Measurements from ENCODE around the gene GATB.

GATB gene

DNA sequence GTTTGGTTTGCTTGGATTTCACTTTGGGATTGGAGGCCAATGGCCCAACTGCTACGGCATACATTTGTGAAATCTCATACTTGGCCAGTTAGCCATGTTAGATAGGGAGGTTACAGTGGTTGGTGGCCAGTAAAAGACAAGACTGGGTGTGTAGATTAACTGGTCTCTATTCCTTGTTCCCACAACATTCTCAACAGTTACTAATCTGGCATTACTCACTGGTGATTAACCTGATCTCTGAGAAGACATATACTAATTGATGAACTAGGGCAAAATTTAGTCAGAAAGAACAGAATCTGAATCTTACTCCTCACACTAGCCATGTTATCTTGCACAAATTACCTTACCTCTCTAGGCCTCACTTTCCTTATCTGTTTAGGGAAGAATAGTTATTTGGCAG is 33.4 kb downstream of the GATB start:
- DNase-seq (ENCODE audit: low spot score in 2 of 2) (no peak), ATAC-seq (no peak)
- H3K36me3 Mint-ChIP-seq, result no peaks in the 10 kb centered on the region
- H3K4me1 Mint-ChIP-seq, result peaks cover 18% of the 10 kb centered on the region
- no peak overlapping the region for H3K4me3 Mint-ChIP-seq
- no peak overlapping the region for H3K27ac Mint-ChIP-seq
- H3K9me3 Mint-ChIP-seq, result no peaks in the 10 kb centered on the region

DNA sequence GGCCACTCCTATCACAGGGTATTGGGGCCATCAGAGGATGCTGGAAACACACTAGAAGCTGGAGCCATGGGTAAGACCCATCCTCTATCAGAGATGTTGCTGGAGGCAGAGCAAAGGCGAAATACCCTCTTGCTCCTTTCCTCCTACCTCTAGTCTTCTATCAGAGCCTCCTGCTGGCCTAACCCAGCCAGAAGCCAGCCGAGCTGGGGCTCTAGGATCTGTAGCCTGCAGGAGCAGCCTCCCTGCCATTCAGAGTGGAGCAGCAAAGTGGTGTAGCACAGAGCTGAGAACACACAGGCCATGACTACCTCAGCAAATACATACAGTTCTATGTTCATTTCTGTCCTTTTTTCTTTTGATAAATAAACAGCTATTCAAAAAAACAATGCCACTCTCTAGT is 35.7 kb downstream of the GATB start:
- no peaks in the 10 kb centered on the region for H3K9me3 Mint-ChIP-seq
- H3K36me3 Mint-ChIP-seq, result no peaks in the 10 kb centered on the region
- no peak overlapping the region for H3K4me3 Mint-ChIP-seq
- DNase-seq (ENCODE audit: low spot score in 2 of 2) (no peak), ATAC-seq (no peak)
- H3K27ac Mint-ChIP-seq, result no peak overlapping the region
- H3K4me1 Mint-ChIP-seq, result peaks cover 10% of the 10 kb centered on the region

DNA sequence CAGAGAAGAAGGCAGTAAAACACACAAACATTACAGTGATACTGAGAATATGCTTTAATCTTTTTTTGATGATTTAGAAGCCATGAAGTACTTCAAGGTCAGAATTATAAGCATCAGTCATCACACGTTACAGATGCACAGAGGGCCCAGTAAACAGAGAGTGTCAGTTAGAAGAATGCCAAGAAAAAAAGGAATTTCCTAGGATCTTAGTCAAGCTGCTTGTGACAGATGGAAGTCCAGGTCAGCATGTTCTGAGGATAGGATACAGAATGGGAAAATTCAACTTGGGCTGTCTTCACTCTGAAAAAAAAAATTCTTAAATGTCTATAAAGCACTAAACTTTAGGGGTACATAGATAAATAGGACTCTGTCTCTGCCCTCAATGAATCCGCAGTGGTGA is 38.9 kb downstream of the GATB start:
- Mint-ChIP-seq H3K9me3 (no peaks in the 10 kb centered on the region), H3K27ac (no peak overlapping the region), H3K4me1 (peaks cover 5% of the 10 kb centered on the region), H3K4me3 (no peak overlapping the region), H3K36me3 (no peaks in the 10 kb centered on the region)
- no peak for ATAC-seq
- DNase-seq (ENCODE audit: low spot score in 2 of 2), result no peak

DNA sequence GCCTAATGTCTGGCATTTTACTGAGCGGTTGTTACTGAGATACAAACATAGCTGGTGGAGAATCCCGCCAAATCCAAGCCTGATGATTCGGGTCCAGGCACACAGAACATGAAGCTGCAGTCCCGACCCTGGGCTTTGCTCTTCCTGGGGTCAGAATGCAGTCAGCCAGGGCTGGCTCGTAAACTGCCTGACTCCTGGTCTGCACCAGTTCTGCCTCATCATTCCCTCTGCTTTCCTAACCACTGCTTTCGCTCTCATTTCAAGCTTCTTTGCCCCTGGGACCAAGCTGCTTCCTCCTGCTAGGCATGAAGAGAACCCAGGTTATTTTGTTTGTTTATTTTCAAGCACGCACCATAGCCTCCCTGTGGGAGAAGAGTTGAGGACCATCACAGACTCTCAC is 39.3 kb downstream of the GATB start:
- peaks cover 5% of the 10 kb centered on the region for H3K4me1 Mint-ChIP-seq
- ATAC-seq, result no peak

DNA sequence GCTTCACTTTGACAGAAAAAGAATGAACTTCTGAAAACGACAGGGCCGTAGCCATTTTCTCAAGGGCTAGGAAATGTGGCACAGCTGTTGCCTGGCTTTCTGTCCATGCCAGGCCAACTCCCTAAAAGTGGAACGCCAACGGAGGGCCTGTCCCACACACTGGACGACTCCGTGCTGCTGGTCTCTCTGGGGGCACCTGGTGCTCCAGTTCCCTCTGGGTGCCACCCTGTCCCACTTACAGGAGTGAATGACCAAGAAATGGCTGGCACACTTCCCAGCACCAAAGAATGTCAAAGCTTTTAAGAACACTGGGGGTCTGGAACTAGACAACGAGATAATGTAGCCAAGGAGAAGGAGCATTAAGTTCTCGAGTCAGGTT is 40.9 kb downstream of the GATB start:
- Mint-ChIP-seq H3K4me3 (no peak overlapping the region), H3K9me3 (no peaks in the 10 kb centered on the region), H3K4me1 (peaks cover 5% of the 10 kb centered on the region), H3K36me3 (no peaks in the 10 kb centered on the region), H3K27ac (no peak overlapping the region)
- DNase-seq (ENCODE audit: low spot score in 2 of 2) (no peak), ATAC-seq (no peak)

More for the DNA sequence above, 39.3 kb downstream of the GATB start:
- Mint-ChIP-seq H3K4me3 (no peak overlapping the region), H3K9me3 (no peaks in the 10 kb centered on the region), H3K27ac (no peak overlapping the region), H3K36me3 (no peaks in the 10 kb centered on the region)
- no peak for DNase-seq (ENCODE audit: low spot score in 2 of 2)

DNA sequence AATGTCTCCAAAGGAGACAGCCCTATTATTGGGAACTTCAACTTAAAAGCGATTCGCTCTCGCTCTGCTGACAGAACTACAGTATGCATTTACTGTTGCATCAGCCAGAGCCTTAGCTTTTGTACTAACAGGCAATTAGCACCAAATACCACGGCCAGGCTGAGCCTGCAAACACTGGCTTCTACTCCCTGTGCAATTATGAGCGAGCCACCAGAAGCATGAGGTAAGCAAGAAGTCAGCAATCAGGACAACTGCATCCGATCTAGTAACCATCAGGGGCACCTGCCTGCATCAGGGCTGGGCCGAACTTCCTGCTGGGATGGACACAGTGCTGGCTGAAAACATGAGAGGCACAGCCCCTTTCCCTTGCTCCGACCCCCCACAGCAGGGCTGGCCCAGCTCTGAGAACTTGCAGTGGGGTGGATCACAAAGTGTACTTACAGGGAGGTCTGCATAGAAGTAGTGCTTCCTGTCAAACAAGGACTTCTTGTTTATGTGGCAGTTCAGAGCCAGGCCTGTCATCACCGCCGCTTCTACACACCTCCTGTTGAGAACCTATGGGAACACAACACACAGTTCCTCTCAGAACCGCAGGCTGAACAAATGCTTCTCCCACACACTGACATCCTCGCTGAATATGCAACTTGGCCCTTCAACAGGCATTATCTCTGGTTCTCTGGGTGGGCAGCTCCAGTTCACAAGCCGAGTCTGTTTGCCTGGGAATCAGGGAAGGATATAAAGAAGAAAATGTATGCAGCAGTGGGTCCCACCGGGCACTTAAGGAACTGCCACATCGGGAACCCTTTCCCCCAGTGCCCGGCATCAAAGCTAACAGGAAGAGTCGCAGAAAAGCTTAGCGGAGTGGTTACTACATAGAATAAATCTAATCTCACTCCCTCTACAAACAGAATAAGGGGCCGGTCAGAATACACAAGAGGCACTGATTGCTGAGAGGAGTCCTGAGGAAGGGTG is 41.5 kb downstream of the GATB start:
- H3K27ac Mint-ChIP-seq, result no peak overlapping the region

DNA sequence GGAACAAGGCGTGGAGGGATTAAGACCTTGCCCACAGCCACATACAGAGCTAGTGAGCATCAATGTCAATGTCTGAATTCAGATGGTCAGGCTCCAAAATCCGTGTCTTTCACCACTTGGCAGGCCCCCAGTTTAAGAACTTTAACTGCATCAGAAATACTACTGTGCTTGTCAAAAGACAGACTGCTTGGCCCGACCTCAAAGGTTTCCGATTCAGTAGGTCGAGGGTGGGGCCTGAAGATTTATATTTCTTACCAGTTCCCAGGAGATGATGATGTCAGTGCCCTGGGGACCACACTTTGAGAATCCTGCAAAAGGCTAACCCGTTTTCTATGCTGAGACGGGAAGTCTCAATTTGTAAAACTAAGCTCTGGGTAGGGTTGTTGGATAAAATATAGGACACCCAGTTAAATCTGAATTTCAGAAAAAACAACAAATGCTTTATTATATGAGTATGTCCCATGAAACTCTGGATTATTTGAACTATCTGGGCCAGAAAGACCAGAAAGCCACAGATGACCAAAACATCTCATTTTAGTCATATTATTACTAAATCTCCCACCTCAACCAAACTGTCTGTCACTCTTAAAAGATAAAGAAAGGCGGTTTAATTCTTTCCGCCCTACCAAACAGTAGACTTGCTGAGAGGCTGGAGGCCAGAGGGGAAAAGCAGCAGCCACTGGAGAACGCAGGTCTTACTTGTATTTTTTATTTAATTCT is 42.7 kb downstream of the GATB start:
- no peaks in the 10 kb centered on the region for H3K36me3 Mint-ChIP-seq
- DNase-seq (ENCODE audit: low spot score in 2 of 2) (no peak), ATAC-seq (no peak)
- no peak overlapping the region for H3K4me3 Mint-ChIP-seq
- H3K9me3 Mint-ChIP-seq, result no peaks in the 10 kb centered on the region
- H3K4me1 Mint-ChIP-seq, result no peaks in the 10 kb centered on the region
- H3K27ac Mint-ChIP-seq, result no peak overlapping the region

More for the DNA sequence above, 41.5 kb downstream of the GATB start:
- ATAC-seq (no peak), DNase-seq (ENCODE audit: low spot score in 2 of 2) (no peak)
- Mint-ChIP-seq H3K9me3 (no peaks in the 10 kb centered on the region), H3K4me1 (peaks cover under 1% of the 10 kb centered on the region), H3K4me3 (no peak overlapping the region), H3K36me3 (no peaks in the 10 kb centered on the region)

DNA sequence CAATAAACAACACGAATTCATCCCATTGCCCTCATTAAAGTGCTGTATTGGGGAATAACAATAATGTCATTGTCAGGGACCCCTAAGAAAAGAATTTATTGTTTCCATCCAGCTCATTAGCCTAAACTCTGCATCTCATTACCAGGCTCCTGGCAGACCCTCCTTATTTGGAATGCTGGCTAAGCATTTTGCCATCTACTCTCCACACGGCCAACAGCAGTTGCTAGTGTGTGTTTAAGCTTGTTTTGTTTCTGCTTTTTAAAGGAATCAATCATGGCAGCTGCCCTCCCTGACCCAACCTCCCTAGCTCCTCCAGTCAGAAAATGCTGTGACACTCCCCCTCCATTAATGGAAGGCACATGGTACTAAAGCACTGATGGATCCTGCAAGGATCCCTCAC is 43.5 kb downstream of the GATB start:
- ATAC-seq, result no peak
- Mint-ChIP-seq H3K4me3 (no peak overlapping the region), H3K36me3 (no peaks in the 10 kb centered on the region), H3K27ac (no peak overlapping the region), H3K9me3 (no peaks in the 10 kb centered on the region), H3K4me1 (no peaks in the 10 kb centered on the region)
- DNase-seq (ENCODE audit: low spot score in 2 of 2), result no peak

DNA sequence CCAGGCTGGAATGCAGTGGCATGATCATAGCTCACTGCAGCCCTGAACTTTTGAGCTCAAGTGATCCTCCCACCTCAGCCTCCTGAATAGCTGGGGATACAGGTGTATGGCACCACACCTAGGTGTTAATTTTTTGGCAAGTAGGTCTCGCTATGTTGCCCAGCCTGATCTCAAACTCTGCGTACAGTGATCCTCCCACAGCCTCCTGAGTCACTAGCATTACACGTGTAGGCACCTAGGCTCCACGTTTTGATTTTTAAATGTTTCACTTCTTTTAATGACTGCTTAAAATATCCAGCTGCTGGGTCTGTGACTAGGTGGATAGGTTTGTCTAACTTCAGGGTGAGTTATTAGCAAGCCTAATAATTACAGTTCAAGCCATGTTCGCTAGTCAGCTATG is 44.5 kb downstream of the GATB start:
- Mint-ChIP-seq H3K36me3 (no peaks in the 10 kb centered on the region), H3K4me3 (no peak overlapping the region), H3K27ac (no peak overlapping the region), H3K9me3 (no peaks in the 10 kb centered on the region), H3K4me1 (no peaks in the 10 kb centered on the region)
- ATAC-seq (no peak), DNase-seq (ENCODE audit: low spot score in 2 of 2) (no peak)

DNA sequence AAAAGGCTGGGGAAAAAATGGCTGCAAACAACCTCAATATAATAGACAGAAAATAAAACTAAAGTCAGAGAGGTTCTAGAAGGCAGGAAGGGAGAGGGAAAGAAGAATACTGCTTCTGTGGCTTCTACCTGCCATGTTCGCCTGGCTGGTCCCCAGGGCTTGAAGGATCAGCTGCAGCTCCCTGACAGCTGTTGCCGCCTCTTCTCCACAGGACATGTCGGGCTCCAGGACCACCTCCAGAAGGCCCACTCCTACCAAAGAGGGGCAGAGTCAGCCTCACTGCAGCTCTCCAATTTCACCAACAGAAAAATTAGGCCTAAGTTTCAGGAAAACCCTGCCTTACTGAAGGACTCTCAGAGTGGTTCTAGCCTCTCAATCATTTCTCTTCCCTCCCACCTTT is 44.9 kb downstream of the GATB start:
- no peak overlapping the region for H3K4me3 Mint-ChIP-seq
- no peak overlapping the region for H3K27ac Mint-ChIP-seq
- H3K36me3 Mint-ChIP-seq, result no peaks in the 10 kb centered on the region
- ATAC-seq, result no peak
- H3K4me1 Mint-ChIP-seq, result no peaks in the 10 kb centered on the region
- H3K9me3 Mint-ChIP-seq, result no peaks in the 10 kb centered on the region
- DNase-seq (ENCODE audit: low spot score in 2 of 2), result no peak

DNA sequence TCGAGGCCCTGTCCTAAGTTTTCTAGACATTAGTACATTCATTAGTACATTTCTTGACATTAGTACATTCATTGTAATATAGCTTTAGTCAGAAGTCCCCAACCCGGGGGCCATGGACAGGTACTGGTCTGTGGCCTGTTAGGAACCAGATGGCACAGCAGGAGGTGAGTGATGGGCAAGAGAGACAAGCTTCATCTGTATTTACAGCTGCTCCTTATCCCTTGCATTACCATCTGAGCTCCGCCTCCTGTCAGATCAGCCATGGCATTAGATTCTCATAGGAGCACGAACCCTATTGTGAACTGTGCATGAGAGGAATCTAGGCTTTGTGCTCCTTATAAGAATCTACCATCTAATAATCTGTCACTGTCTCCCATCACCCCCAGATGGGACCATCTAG is 48.0 kb downstream of the GATB start:
- Mint-ChIP-seq H3K27ac (no peak overlapping the region), H3K36me3 (no peaks in the 10 kb centered on the region), H3K4me3 (no peak overlapping the region), H3K4me1 (no peaks in the 10 kb centered on the region), H3K9me3 (no peaks in the 10 kb centered on the region)
- no peak for DNase-seq (ENCODE audit: low spot score in 2 of 2)
- no peak for ATAC-seq

DNA sequence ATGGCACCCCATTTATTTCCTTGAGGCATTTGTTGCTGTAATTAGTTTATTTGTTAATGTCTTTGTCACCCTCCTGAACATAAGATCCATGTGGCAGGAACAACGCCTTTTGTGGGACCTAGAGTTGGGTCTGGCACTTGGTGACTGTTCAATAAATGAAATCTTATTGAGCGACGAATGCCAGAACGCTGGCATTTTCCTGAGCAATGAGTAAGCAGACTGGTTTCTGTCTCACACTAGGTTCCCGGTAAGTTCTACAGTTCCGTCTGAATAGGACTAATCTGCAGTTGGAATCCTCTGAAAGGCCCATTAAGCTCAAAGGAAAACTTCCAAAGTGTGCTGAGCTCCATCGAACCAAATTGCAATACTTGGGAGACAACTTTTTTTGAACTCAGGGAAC is 49.2 kb downstream of the GATB start:
- ATAC-seq (no peak), DNase-seq (ENCODE audit: low spot score in 2 of 2) (no peak)
- Mint-ChIP-seq H3K27ac (no peak overlapping the region), H3K4me1 (no peaks in the 10 kb centered on the region), H3K36me3 (no peaks in the 10 kb centered on the region), H3K4me3 (no peak overlapping the region), H3K9me3 (no peaks in the 10 kb centered on the region)

DNA sequence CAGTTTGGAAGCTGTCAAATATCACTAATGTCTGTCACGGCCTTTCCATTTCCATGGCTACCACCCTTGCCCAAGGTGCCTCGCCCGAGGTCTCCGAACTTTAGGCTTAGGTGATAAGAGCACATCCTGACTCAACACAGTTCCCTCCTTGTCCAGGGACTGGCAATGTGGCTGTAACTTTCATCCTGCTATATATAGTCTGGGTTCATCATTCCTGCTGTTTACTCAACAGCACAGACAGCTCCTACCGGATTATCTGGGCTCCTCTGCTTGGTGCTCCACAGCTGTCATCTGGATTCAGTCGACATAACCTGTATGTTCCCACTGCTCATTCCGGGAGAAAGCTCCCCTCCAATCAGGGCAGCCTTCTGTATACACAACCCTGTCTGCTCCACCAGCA is 51.2 kb downstream of the GATB start:
- no peak overlapping the region for H3K4me3 Mint-ChIP-seq
- no peak for DNase-seq (ENCODE audit: low spot score in 2 of 2)
- no peak for ATAC-seq
- H3K27ac Mint-ChIP-seq, result peak overlapping the region; percentile 27
- H3K36me3 Mint-ChIP-seq, result peaks cover 9% of the 10 kb centered on the region
- no peaks in the 10 kb centered on the region for H3K4me1 Mint-ChIP-seq
- H3K9me3 Mint-ChIP-seq, result no peaks in the 10 kb centered on the region

DNA sequence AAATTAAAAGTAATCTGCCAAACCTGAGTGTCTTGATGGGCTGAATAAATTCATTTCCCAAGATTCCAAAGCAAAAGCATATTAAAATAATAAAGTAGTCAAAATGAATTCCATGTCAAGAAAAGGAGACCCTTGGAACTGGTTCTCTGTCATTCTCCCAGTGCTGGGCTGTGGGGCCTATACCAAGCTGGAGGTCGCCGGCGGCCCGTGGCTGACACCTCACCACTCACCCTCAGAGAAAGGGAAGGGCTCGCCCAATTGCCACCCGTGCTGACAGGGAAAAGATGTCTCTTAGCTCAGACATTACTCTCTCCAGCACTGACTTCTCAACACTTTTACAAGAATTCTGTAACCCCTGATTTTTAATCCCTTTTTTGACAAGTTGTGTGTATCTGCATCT is 51.7 kb downstream of the GATB start:
- H3K4me1 Mint-ChIP-seq, result no peaks in the 10 kb centered on the region
- peaks cover 9% of the 10 kb centered on the region for H3K36me3 Mint-ChIP-seq
- peak overlapping the region; percentile 27 for H3K27ac Mint-ChIP-seq
- no peak overlapping the region for H3K4me3 Mint-ChIP-seq
- DNase-seq (ENCODE audit: low spot score in 2 of 2) (no peak), ATAC-seq (no peak)
- no peaks in the 10 kb centered on the region for H3K9me3 Mint-ChIP-seq

DNA sequence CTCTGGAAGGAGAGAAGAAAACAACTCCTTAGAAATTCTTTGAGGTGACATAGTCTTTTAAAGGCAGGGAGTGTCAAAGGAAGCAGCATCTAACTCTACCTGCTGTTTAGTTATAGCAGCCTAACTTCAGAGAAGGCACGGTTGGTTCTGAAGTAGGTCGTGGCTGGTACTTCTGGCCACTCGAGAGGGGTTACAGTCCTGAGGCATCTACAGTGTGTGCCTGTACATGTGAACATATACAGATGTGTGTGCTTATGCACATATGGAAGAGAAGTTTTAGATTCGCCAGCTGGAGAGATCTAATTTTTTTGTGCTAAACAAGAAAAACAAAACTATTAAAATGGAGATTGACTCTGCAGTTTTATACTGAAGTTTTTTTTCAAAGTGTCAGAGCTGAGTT is 52.7 kb downstream of the GATB start:
- Mint-ChIP-seq H3K4me3 (no peak overlapping the region), H3K36me3 (peaks cover 9% of the 10 kb centered on the region)
- no peak for DNase-seq (ENCODE audit: low spot score in 2 of 2)

DNA sequence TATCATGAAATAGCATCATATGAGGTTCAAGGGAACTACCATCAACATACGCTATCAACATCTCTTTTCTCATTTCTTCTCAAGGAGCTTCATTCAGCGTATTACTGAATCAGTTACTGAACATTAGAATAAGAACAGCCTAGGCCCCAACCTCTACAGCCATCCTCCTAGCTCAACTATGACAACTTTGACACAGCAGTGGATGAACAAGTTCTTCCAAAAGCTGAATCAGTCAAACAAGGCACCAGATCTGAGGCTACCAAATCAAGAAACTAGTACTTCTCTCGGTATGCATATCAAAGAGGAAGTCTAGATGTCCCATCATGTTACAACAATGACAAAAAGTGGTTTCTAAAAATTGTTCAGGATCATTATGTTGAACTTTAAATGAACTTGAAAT is 57.4 kb downstream of the GATB start:
- ATAC-seq (peak; percentile 62), DNase-seq (ENCODE audit: low spot score in 2 of 2) (no peak)
- Mint-ChIP-seq H3K4me1 (no peaks in the 10 kb centered on the region), H3K27ac (no peak overlapping the region), H3K36me3 (peaks cover 22% of the 10 kb centered on the region), H3K4me3 (no peak overlapping the region), H3K9me3 (no peaks in the 10 kb centered on the region)

More for the DNA sequence above, 52.7 kb downstream of the GATB start:
- Mint-ChIP-seq H3K9me3 (no peaks in the 10 kb centered on the region), H3K27ac (no peak overlapping the region), H3K4me1 (no peaks in the 10 kb centered on the region)
- ATAC-seq, result no peak
